Dedifferentiated amniotic fluid mesenchymal stem cell (primary cell): ENCODE results near the gene CAMSAP2.

Experiments used
- DNase-seq: peaks from one replicate; pipeline ENCODE4 v3.0.0-alpha.2; 2016; ENCODE audit errors: extremely low spot score

CAMSAP2 gene

GRCh38 chr1:200897259-200897658, 158.6 kb downstream of the CAMSAP2 start:
- DNase-seq: no peak

GRCh38 chr1:200899015-200899386, 160.3 kb downstream of the CAMSAP2 start:
- no peak for DNase-seq

- no peak for DNase-seq
Measured at GRCh38 chr1:200899451-200899915, 160.8 kb downstream of the CAMSAP2 start.

GRCh38 chr1:200899954-200900867, 161.5 kb downstream of the CAMSAP2 start:
- DNase-seq: no peak

- DNase-seq: no peak
Measured at GRCh38 chr1:200900877-200901276, 162.2 kb downstream of the CAMSAP2 start.

DNA sequence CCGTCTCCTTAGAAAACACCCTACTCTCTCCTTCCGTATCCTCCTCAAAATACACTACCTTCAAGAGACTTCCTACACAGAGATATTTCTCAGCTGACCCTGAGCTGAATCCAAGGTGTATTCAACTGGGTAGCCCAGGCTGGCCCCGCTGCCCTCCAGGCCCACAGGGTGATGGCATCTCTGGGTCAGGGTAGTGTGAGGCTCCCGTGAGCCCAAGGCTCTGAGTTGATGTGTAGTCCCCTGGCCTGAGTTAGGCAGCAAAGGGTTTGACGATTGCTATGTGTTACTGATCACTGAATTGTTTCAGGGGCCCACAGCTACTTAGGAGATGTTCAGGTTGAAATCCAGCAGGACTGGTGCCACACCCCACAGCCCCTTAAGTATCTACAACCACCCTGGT, 162.7 kb downstream of the CAMSAP2 start:
- no peak for DNase-seq

- DNase-seq: no peak
Measured at GRCh38 chr1:200901796-200902444, 163.2 kb downstream of the CAMSAP2 start.

- DNase-seq: no peak
Measured at GRCh38 chr1:200903793-200904192, 165.1 kb downstream of the CAMSAP2 start.

DNA sequence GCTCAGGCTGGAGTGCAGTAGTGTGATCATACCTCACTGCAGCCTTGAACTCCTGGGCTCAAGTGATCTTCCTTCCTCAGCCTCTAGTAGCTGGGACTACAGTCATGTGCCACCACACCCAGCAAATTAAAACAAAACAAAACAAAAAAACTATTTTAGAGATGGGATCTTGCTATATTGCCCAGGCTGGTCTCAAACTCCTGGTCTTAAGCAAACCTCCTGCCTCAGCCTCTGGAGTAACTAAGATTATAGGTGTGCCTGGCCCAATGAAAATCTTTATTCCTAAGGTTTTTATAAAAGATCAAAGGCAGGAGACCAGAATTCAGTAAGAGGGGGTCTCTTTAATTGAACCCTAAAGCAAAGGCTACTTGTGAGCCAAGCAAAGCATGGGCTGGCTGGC, 166.1 kb downstream of the CAMSAP2 start:
- DNase-seq: no peak

DNA sequence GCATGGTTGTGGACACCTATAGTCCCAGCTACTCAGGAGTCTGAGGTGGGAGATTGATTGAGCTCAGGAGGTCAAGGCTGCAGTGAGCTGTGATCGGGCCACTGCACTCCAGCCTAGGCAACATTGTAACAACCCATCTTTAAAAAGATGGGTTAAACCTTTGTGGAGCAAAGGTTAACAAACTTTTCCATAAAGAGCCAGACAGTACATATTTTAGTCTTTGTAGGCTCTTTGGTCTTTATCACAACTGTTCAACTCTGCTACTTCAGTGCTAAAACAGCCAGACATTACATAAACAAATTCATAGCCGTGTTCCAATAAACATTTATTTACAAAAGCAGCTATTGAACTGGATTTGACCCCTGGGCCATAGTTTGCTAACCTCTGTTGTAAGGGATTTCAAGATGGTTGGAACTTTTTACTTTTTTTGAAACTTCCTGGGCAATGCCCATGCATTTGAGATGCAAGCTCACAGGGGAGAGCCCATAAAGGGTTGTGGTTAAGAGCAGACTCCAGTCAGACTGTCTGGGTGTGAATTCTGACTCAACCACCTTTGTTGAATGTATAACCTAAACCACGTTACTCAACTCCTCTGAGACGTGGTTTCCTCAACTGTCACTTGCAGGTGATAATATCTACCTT, 166.8 kb downstream of the CAMSAP2 start:
- DNase-seq: no peak

DNA sequence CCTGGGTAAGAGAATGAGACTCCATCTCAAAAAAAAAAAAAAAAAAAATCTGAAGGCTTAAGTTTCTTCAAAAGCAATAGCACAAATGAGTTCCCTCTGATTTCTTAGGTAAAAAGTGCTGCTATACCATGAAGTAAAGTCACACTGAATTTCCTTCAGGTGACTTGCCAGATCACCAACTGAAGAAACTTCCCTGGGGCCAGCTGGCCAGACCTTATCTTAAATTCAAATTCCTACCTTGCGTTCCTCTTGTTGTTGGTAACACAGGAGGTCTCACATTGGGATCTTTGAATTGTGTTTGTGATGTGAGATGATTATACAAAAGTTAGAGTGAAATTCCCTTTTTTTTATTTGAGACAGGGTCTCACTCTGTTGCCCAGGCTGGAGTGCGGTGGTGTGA, 167.8 kb downstream of the CAMSAP2 start:
- DNase-seq: no peak

GRCh38 chr1:200907611-200908097, 169.0 kb downstream of the CAMSAP2 start:
- no peak for DNase-seq

- DNase-seq: no peak
Measured at GRCh38 chr1:200908191-200908868, 169.6 kb downstream of the CAMSAP2 start.

- no peak for DNase-seq
Measured at GRCh38 chr1:200909071-200909470, 170.4 kb downstream of the CAMSAP2 start.

- no peak for DNase-seq
Measured at GRCh38 chr1:200909757-200910239, 171.1 kb downstream of the CAMSAP2 start.
